Caco-2 (cell line): ENCODE data around the gene YWHAQ. TPM values are rescaled to one million over a fixed set of nuclear protein-coding genes. Genes with fewer than 3 reads are reported as not detected.

Experiments used
- BruUV-seq: library from RNA; stranded (reverse); fragments of 400-500 nt; replicated peaks from 2 replicates; lab custom pipeline; 2021; lab: Mats Ljungman, UMichigan
- CTCF ChIA-PET: fragments of 300-600 bp; sonication (Branson Sonifier 250); formaldehyde crosslinking; loops from one replicate; lab custom pipeline; 2022; ENCODE audit warnings: antibody characterized with exemption; lab: Charles Lee
- POLR2A ChIA-PET: fragments of 300-600 bp; sonication (Branson Sonifier 250); formaldehyde crosslinking; loops from one replicate; lab custom pipeline; 2022; ENCODE audit warnings: antibody characterized with exemption; lab: Charles Lee
- DNase-seq, 2 experiments: peaks; one replicate each; pipeline versions ENCODE4 v3.0.0 to v3.0.0-alpha.2; 2020 to 2022
- H3K27me3 ChIP-seq: replicated peaks from 2 replicates; pipeline ENCODE4 v1.6.0; 2011; ENCODE audit warnings: low read length; ENCODE audit not compliant: control insufficient read depth, insufficient read depth
- H3K36me3 ChIP-seq: 2 replicates; pipeline ENCODE4 v1.5.1; 2011; ENCODE audit warnings: low read length; ENCODE audit not compliant: control insufficient read depth, insufficient read depth
- H3K4me1 ChIP-seq: fragments of 250-450 bp; sonication (Bioruptor Pico); 2 replicates; pipeline ENCODE4 v1.5.1; 2020; ENCODE audit warnings: mild to moderate bottlenecking
- H3K4me3 ChIP-seq: 2 replicates; pipeline ENCODE4 v1.5.1; 2011; ENCODE audit warnings: low read depth, mild to moderate bottlenecking, control low read depth, low read length
- H3K9me3 ChIP-seq: fragments of 250-450 bp; sonication (Bioruptor Pico); 2 replicates; pipeline ENCODE4 v1.5.1; 2020; ENCODE audit warnings: mild to moderate bottlenecking, moderate library complexity
- H3K27ac Mint-ChIP-seq: one replicate; pipeline ENCODE4 v1.8.0; 2022; ENCODE audit warnings: mixed read lengths; ENCODE audit not compliant: unreplicated experiment
- H3K27me3 Mint-ChIP-seq: one replicate; pipeline ENCODE4 v1.8.0; 2022; ENCODE audit warnings: mixed read lengths; ENCODE audit not compliant: insufficient read depth, unreplicated experiment
- H3K36me3 Mint-ChIP-seq: one replicate; pipeline ENCODE4 v1.8.0; 2022; ENCODE audit warnings: mild to moderate bottlenecking, mixed read lengths; ENCODE audit not compliant: insufficient read depth, unreplicated experiment
- H3K4me1 Mint-ChIP-seq: one replicate; pipeline ENCODE4 v1.8.0; 2022; ENCODE audit warnings: low read depth, mixed read lengths; ENCODE audit not compliant: unreplicated experiment
- H3K4me3 Mint-ChIP-seq: one replicate; pipeline ENCODE4 v1.8.0; 2022; ENCODE audit warnings: mild to moderate bottlenecking, moderate library complexity, mixed read lengths; ENCODE audit not compliant: unreplicated experiment
- H3K9me3 Mint-ChIP-seq: one replicate; pipeline ENCODE4 v1.8.0; 2022; ENCODE audit warnings: mixed read lengths; ENCODE audit not compliant: unreplicated experiment
- intact Hi-C: fragments of 100-400 bp; cut with micrococcal nuclease; formaldehyde crosslinking; loops from one replicate; pipeline ENCODE4 v1.10.0; 2022; ENCODE audit not compliant: unreplicated experiment
- total RNA-seq: library from RNA; stranded (reverse); gene quantifications from 2 replicates; pipeline ENCODE4 v1.2.3, GENCODE V29; 2022
- TF ChIP-seq, protein P1 (sequence below), 2 experiments: fragments of 200-600 bp in 1 of 2; IDR thresholded peaks; 1 replicate in 1 of 2; 2 replicates in 1 of 2; pipeline versions ENCODE4 v1.5.1 to v1.8.0; 2011 to 2022; ENCODE audit warnings: antibody characterized with exemption in 1 of 2, control low read depth in 1 of 2, inconsistent platforms in 1 of 2, low read depth in 1 of 2, low read length in 1 of 2, mild to moderate bottlenecking in 1 of 2, moderate library complexity in 1 of 2; ENCODE audit not compliant: insufficient read depth in 1 of 2, severe bottlenecking in 1 of 2, unreplicated experiment in 1 of 2

Gene YWHAQ
- total RNA-seq, 1 experiment from 2014 or later = 344 TPM

DNA sequence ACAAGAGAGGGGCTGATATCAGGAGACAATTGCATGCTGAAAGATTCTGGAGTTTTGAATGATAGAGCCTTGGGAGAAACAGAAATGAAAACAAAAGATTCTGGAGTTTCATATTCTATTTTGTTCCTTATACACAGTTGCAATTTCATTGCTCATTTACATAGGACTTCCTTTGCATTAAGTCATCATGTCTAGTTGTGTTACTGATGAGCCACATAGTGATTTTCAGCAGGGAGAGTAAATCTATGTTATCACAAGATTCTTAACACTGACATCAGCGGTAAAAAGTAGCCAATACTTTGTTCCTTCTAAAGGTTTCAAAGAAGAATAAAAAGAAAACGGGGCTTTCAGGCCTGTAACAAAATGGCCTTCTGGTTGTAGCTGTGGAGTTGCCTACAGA, 82.3 kb downstream of the YWHAQ start:
- CTCF ChIA-PET = interaction anchor here (0.6 kb wide), 1 partner anchor 63 kb away, joined by 3 read pairs; no protein-coding TSS in a partner anchor
- peaks cover 5% of the 10 kb centered on the region for H3K36me3 Mint-ChIP-seq
- TF ChIP-seq, protein P1, sequence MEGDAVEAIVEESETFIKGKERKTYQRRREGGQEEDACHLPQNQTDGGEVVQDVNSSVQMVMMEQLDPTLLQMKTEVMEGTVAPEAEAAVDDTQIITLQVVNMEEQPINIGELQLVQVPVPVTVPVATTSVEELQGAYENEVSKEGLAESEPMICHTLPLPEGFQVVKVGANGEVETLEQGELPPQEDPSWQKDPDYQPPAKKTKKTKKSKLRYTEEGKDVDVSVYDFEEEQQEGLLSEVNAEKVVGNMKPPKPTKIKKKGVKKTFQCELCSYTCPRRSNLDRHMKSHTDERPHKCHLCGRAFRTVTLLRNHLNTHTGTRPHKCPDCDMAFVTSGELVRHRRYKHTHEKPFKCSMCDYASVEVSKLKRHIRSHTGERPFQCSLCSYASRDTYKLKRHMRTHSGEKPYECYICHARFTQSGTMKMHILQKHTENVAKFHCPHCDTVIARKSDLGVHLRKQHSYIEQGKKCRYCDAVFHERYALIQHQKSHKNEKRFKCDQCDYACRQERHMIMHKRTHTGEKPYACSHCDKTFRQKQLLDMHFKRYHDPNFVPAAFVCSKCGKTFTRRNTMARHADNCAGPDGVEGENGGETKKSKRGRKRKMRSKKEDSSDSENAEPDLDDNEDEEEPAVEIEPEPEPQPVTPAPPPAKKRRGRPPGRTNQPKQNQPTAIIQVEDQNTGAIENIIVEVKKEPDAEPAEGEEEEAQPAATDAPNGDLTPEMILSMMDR (IDR thresholded peaks at IDR 0.05; ENCODE audit: insufficient read depth in 1 of 2, low read depth in 1 of 2, low read length in 1 of 2, severe bottlenecking in 1 of 2, unreplicated experiment in 1 of 2) = no peak
- POLR2A ChIA-PET = no interaction called here
- BruUV-seq = no TSS peak
- Histone ChIP-seq H3K4me1 (peaks cover 11% of the 10 kb centered on the region; the same call in 1 of the 2 replicates), H3K9me3 (no peaks in the 10 kb centered on the region), H3K36me3 (no peaks in the 10 kb centered on the region), H3K27me3 (no peaks in the 10 kb centered on the region), H3K4me3 (no peak overlapping the region)
- peaks cover 21% of the 10 kb centered on the region for H3K4me1 Mint-ChIP-seq
- H3K4me3 Mint-ChIP-seq = no peak overlapping the region
- no peaks in the 10 kb centered on the region for H3K27me3 Mint-ChIP-seq
- no peaks in the 10 kb centered on the region for H3K9me3 Mint-ChIP-seq
- intact Hi-C loops = no loop called here
- DNase-seq = no peak
- H3K27ac Mint-ChIP-seq = no peak overlapping the region

DNA sequence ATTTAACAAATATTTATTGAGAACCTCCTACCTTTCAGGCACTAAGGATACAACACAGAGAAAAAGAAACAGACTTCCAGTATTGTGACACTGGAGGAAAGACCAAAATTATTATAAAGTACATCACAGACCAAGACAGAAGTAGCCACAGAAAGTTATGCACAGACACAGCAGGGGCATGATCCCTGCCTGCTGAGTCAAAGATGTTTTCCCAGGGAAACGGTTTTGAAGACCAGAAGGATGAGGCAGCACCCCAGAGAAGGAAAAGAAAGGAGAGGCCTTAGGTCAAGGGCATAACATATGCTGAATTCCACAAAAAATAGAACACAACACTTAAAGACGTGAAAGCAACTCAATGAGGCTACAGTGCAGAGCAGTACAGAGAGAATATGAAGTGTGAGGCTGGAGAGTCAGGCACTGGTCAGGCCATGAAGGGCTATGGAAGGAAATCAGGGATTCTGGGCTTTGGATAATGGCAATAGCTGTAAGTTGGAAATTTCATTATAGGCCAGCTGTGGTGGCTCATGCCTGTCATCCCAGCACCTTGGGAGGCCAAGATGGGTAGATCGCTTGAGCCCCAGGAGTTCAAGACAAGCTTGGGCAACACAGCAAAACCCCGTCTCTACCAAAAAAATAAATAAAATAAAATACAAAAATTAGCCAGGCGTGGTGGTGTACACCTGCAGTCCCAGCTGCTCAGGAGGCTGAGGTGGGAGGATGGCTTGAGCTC, 83.4 kb downstream of the YWHAQ start:
- Mint-ChIP-seq H3K36me3 (no peaks in the 10 kb centered on the region), H3K27me3 (no peaks in the 10 kb centered on the region), H3K27ac (no peak overlapping the region), H3K4me3 (no peak overlapping the region), H3K9me3 (no peaks in the 10 kb centered on the region), H3K4me1 (peaks cover 17% of the 10 kb centered on the region)
- intact Hi-C loops = no loop called here
- DNase-seq = no peak
- H3K9me3 ChIP-seq = no peaks in the 10 kb centered on the region
- BruUV-seq = no TSS peak
- POLR2A ChIA-PET = no interaction called here
- H3K36me3 ChIP-seq = no peaks in the 10 kb centered on the region
- peaks cover 6% of the 10 kb centered on the region; the same call in 1 of the 2 replicates for H3K4me1 ChIP-seq
- H3K27me3 ChIP-seq = no peaks in the 10 kb centered on the region
- CTCF ChIA-PET = interaction anchor here (0.7 to 1.5 kb wide), 3 partner anchors 8 to 10 kb away, joined by 4 to 6 read pairs (median 5); partner anchors contain the start of gene ADAM17
- H3K4me3 ChIP-seq = no peak overlapping the region
- TF ChIP-seq, protein P1 (IDR thresholded peaks at IDR 0.05; ENCODE audit: insufficient read depth in 1 of 2, low read depth in 1 of 2, low read length in 1 of 2, severe bottlenecking in 1 of 2, unreplicated experiment in 1 of 2) = no peak

DNA sequence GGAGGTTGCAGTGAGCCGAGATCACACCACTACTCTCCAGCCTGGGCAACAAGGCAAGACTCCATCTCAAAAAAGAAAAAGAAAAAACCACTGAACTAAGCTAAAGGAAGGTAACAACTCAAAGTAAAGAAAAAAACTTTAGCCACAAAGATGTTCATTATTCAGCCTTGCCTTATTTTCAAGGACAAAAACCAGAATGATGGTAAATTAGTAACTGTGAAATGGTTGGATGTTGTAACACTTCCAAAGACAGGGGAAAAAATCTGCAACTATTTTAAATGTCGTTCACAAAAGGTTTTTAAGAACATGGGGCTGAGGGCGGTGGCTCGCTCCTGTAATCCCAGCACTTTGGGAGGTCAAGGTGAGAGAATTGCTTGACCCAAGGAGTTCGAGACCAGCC, 85.3 kb downstream of the YWHAQ start:
- Mint-ChIP-seq H3K4me1 (peaks cover 10% of the 10 kb centered on the region), H3K9me3 (no peaks in the 10 kb centered on the region), H3K27ac (no peak overlapping the region), H3K36me3 (peaks cover 8% of the 10 kb centered on the region), H3K27me3 (no peaks in the 10 kb centered on the region), H3K4me3 (no peak overlapping the region)
- H3K36me3 ChIP-seq = no peaks in the 10 kb centered on the region
- TF ChIP-seq, protein P1 (IDR thresholded peaks at IDR 0.05; ENCODE audit: insufficient read depth in 1 of 2, low read depth in 1 of 2, low read length in 1 of 2, severe bottlenecking in 1 of 2, unreplicated experiment in 1 of 2) = no peak
- no peak for DNase-seq
- H3K4me1 ChIP-seq = no peaks in the 10 kb centered on the region
- CTCF ChIA-PET = no interaction called here
- intact Hi-C loops = no loop called here
- BruUV-seq = no TSS peak
- H3K9me3 ChIP-seq = no peaks in the 10 kb centered on the region
- no peak overlapping the region for H3K4me3 ChIP-seq
- POLR2A ChIA-PET = no interaction called here
- no peaks in the 10 kb centered on the region for H3K27me3 ChIP-seq
